Measurements from ENCODE around the gene PLAGL2. TPM values are rescaled to one million over a fixed set of nuclear protein-coding genes. Genes with fewer than 3 reads are reported as not detected.
A peak's percentile ranks its signal among the peaks of the same experiment; 100 is the strongest.
"Not testable (repeated sequence)": the region's sequence is repeated elsewhere in the genome, so short reads cannot be mapped to it uniquely, and the experiment has no call there.

Gene PLAGL2
- total RNA-seq, 2 experiments from 2014 or later: 20.4 to 20.8 TPM

- Mint-ChIP-seq H3K9me3 (no peaks in the 10 kb centered on the region), H3K36me3 (peaks cover 11% of the 10 kb centered on the region), H3K27me3 (no peaks in the 10 kb centered on the region), H3K4me3 (no peak overlapping the region), H3K4me1 (peaks cover 49% of the 10 kb centered on the region), H3K27ac (peak overlapping the region; percentile 73)
- POLR2A ChIA-PET: interaction anchor here (0.7 kb wide), 1 partner anchor 9 kb away, joined by 3 read pairs; no protein-coding TSS in a partner anchor
- no peak for ATAC-seq (ENCODE audit: low read depth)
- DNase-seq: no peak
Measured at GRCh38 chr20:32204205-32205109, 3.1 kb downstream of the PLAGL2 start.

GRCh38 chr20:32203356-32204204 is 4.0 kb downstream of the PLAGL2 start:
- Mint-ChIP-seq H3K9me3 (no peaks in the 10 kb centered on the region), H3K4me1 (peaks cover 47% of the 10 kb centered on the region), H3K4me3 (no peak overlapping the region), H3K27me3 (no peaks in the 10 kb centered on the region), H3K27ac (peak overlapping the region; percentile 73), H3K36me3 (peaks cover 14% of the 10 kb centered on the region)
- POLR2A ChIA-PET: interaction anchor here (0.5 kb wide), 1 partner anchor 53 kb away, joined by 3 read pairs; no protein-coding TSS in a partner anchor
- ATAC-seq (ENCODE audit: low read depth) (no peak), DNase-seq (no peak)

GRCh38 chr20:32201977-32202363 is 5.6 kb downstream of the PLAGL2 start:
- no peaks in the 10 kb centered on the region for H3K27me3 Mint-ChIP-seq
- H3K27ac Mint-ChIP-seq: no peak overlapping the region
- peaks cover 48% of the 10 kb centered on the region for H3K4me1 Mint-ChIP-seq
- POLR2A ChIA-PET: interaction anchor here (0.6 kb wide), 1 partner anchor 1192 kb away, joined by 3 read pairs; no protein-coding TSS in a partner anchor
- peaks cover 19% of the 10 kb centered on the region for H3K36me3 Mint-ChIP-seq
- DNase-seq: no peak
- no peaks in the 10 kb centered on the region for H3K9me3 Mint-ChIP-seq
- no peak for ATAC-seq (ENCODE audit: low read depth)
- H3K4me3 Mint-ChIP-seq: no peak overlapping the region

GRCh38 chr20:32201296-32201976 is 6.1 kb downstream of the PLAGL2 start:
- H3K9me3 Mint-ChIP-seq: no peaks in the 10 kb centered on the region
- DNase-seq (no peak), ATAC-seq (ENCODE audit: low read depth) (no peak)
- H3K27me3 Mint-ChIP-seq: no peaks in the 10 kb centered on the region
- peaks cover 19% of the 10 kb centered on the region for H3K36me3 Mint-ChIP-seq
- H3K4me1 Mint-ChIP-seq: peaks cover 43% of the 10 kb centered on the region
- POLR2A ChIA-PET: no interaction called here
- H3K27ac Mint-ChIP-seq: peak overlapping the region; percentile 60
- no peak overlapping the region for H3K4me3 Mint-ChIP-seq

- ATAC-seq (ENCODE audit: low read depth): no peak
- H3K4me3 Mint-ChIP-seq: no peak overlapping the region
- H3K27me3 Mint-ChIP-seq: no peaks in the 10 kb centered on the region
- POLR2A ChIA-PET: interaction anchor here (0.6 kb wide), 1 partner anchor 51 kb away, joined by 4 read pairs; no protein-coding TSS in a partner anchor
- peaks cover 25% of the 10 kb centered on the region for H3K4me1 Mint-ChIP-seq
- H3K36me3 Mint-ChIP-seq: peaks cover 19% of the 10 kb centered on the region
- no peak overlapping the region for H3K27ac Mint-ChIP-seq
- no peak for DNase-seq
- no peaks in the 10 kb centered on the region for H3K9me3 Mint-ChIP-seq
Measured at GRCh38 chr20:32199006-32199405, 8.5 kb downstream of the PLAGL2 start.

- H3K9me3 Mint-ChIP-seq; H3K4me3 Mint-ChIP-seq; DNase-seq; ATAC-seq (ENCODE audit: low read depth); H3K27me3 Mint-ChIP-seq; POLR2A ChIA-PET; H3K27ac Mint-ChIP-seq: not testable (repeated sequence)
- H3K4me1 Mint-ChIP-seq: peaks cover 20% of the 10 kb centered on the region
- peaks cover 19% of the 10 kb centered on the region for H3K36me3 Mint-ChIP-seq
Measured at GRCh38 chr20:32197136-32197535, 10.4 kb downstream of the PLAGL2 start.

GRCh38 chr20:32196613-32197012 is 10.9 kb downstream of the PLAGL2 start:
- POLR2A ChIA-PET; ATAC-seq (ENCODE audit: low read depth); H3K27me3 Mint-ChIP-seq; H3K4me3 Mint-ChIP-seq; DNase-seq; H3K27ac Mint-ChIP-seq; H3K9me3 Mint-ChIP-seq: not testable (repeated sequence)
- peaks cover 18% of the 10 kb centered on the region for H3K36me3 Mint-ChIP-seq
- H3K4me1 Mint-ChIP-seq: peaks cover 21% of the 10 kb centered on the region

- Mint-ChIP-seq H3K27me3 (no peaks in the 10 kb centered on the region), H3K4me1 (peaks cover 24% of the 10 kb centered on the region), H3K9me3 (no peaks in the 10 kb centered on the region), H3K4me3 (no peak overlapping the region), H3K27ac (no peak overlapping the region), H3K36me3 (peaks cover 14% of the 10 kb centered on the region)
- POLR2A ChIA-PET: interaction anchor here (0.7 kb wide), 1 partner anchor 9 kb away, joined by 3 read pairs; no protein-coding TSS in a partner anchor
- ATAC-seq (ENCODE audit: low read depth): no peak
- DNase-seq: no peak
Measured at GRCh38 chr20:32195581-32195980, 12.0 kb downstream of the PLAGL2 start.

- no peaks in the 10 kb centered on the region for H3K27me3 Mint-ChIP-seq
- no peak overlapping the region for H3K27ac Mint-ChIP-seq
- DNase-seq (no peak), ATAC-seq (ENCODE audit: low read depth) (no peak)
- peaks cover 8% of the 10 kb centered on the region for H3K36me3 Mint-ChIP-seq
- H3K9me3 Mint-ChIP-seq: no peaks in the 10 kb centered on the region
- POLR2A ChIA-PET: no interaction called here
- H3K4me3 Mint-ChIP-seq: no peak overlapping the region
- H3K4me1 Mint-ChIP-seq: peaks cover 21% of the 10 kb centered on the region
Measured at GRCh38 chr20:32193996-32194395, 13.5 kb downstream of the PLAGL2 start.

- H3K9me3 Mint-ChIP-seq; POLR2A ChIA-PET; ATAC-seq (ENCODE audit: low read depth); DNase-seq; H3K4me3 Mint-ChIP-seq; H3K27me3 Mint-ChIP-seq; H3K27ac Mint-ChIP-seq; H3K36me3 Mint-ChIP-seq: not testable (repeated sequence)
- H3K4me1 Mint-ChIP-seq: peaks cover 23% of the 10 kb centered on the region
Measured at GRCh38 chr20:32193336-32193735, 14.2 kb downstream of the PLAGL2 start.

GRCh38 chr20:32192698-32193097 is 14.8 kb downstream of the PLAGL2 start:
- no peaks in the 10 kb centered on the region for H3K27me3 Mint-ChIP-seq
- no peaks in the 10 kb centered on the region for H3K9me3 Mint-ChIP-seq
- H3K36me3 Mint-ChIP-seq: peaks cover 6% of the 10 kb centered on the region
- no peak for ATAC-seq (ENCODE audit: low read depth)
- H3K4me1 Mint-ChIP-seq: peaks cover 21% of the 10 kb centered on the region
- peak overlapping the region; percentile 32 for H3K27ac Mint-ChIP-seq
- H3K4me3 Mint-ChIP-seq: no peak overlapping the region
- no peak for DNase-seq
- POLR2A ChIA-PET: no interaction called here

GRCh38 chr20:32191873-32192272 is 15.7 kb downstream of the PLAGL2 start:
- H3K27ac Mint-ChIP-seq: no peak overlapping the region
- POLR2A ChIA-PET: interaction anchor here (1.1 kb wide), 1 partner anchor 15 kb away, joined by 3 read pairs; no protein-coding TSS in a partner anchor
- H3K27me3 Mint-ChIP-seq: no peaks in the 10 kb centered on the region
- H3K4me3 Mint-ChIP-seq: no peak overlapping the region
- H3K36me3 Mint-ChIP-seq: peaks cover 2% of the 10 kb centered on the region
- ATAC-seq (ENCODE audit: low read depth): no peak
- peaks cover 21% of the 10 kb centered on the region for H3K4me1 Mint-ChIP-seq
- H3K9me3 Mint-ChIP-seq: no peaks in the 10 kb centered on the region
- no peak for DNase-seq

GRCh38 chr20:32191422-32191821 is 16.1 kb downstream of the PLAGL2 start:
- Mint-ChIP-seq H3K27me3 (no peaks in the 10 kb centered on the region), H3K9me3 (no peaks in the 10 kb centered on the region), H3K4me3 (no peak overlapping the region), H3K27ac (peak overlapping the region; percentile 31), H3K36me3 (peaks cover 2% of the 10 kb centered on the region), H3K4me1 (peaks cover 21% of the 10 kb centered on the region)
- no peak for DNase-seq
- POLR2A ChIA-PET: interaction anchor here (1.1 kb wide), 1 partner anchor 15 kb away, joined by 3 read pairs; no protein-coding TSS in a partner anchor
- no peak for ATAC-seq (ENCODE audit: low read depth)
